H1 (cell line): ENCODE data around the gene CD81. TPM values are rescaled to one million over a fixed set of nuclear protein-coding genes. Genes with fewer than 3 reads are reported as not detected.

Experiments
- CTCF ChIA-PET: fragments of 300-600 bp; sonication (Branson Sonifier 250); formaldehyde crosslinking; loops from one replicate; lab custom pipeline; 2021; ENCODE audit not compliant: partially characterized antibody; lab: Charles Lee
- POLR2A ChIA-PET: fragments of 300-600 bp; sonication (Branson Sonifier 250); formaldehyde crosslinking; loops from one replicate; lab custom pipeline; 2021; ENCODE audit warnings: inconsistent platforms; ENCODE audit not compliant: partially characterized antibody; lab: Charles Lee
- DNase-seq, 2 experiments: peaks; one replicate each; pipeline versions ENCODE4 v3.0.0 to v3.0.0-alpha.2; 2010 to 2022; ENCODE audit warnings: low spot score in 2 of 2, low read depth in 1 of 2, mixed read lengths in 1 of 2
- FAIRE-seq: peaks from 2 replicates; lab custom pipeline; 2011; peaks lifted over from hg19 to GRCh38; lab: Jason Lieb, UNC
- H2AFZ ChIP-seq: 2 replicates; pipeline ENCODE4 v1.8.1; 2012; ENCODE audit warnings: low read length, inconsistent platforms
- H2AK5ac ChIP-seq: 2 replicates; pipeline ENCODE4 v1.6.1; 2013; ENCODE audit warnings: low read depth, low read length
- H2BK120ac ChIP-seq: replicated peaks from 2 replicates; pipeline ENCODE3; 2013; ENCODE audit warnings: low read depth, low read length, inconsistent platforms
- H2BK12ac ChIP-seq: 2 replicates; pipeline ENCODE4 v1.6.1; 2013; ENCODE audit warnings: low read depth, low read length
- H2BK15ac ChIP-seq: 2 replicates; pipeline ENCODE4 v1.6.1; 2013; ENCODE audit warnings: low read length
- H2BK20ac ChIP-seq: 2 replicates; pipeline ENCODE4 v1.6.1; 2013; ENCODE audit warnings: low read length
- H2BK5ac ChIP-seq: 2 replicates; pipeline ENCODE4 v1.6.1; 2013; ENCODE audit warnings: low read depth, low read length
- H3K14ac ChIP-seq: 2 replicates; pipeline ENCODE4 v1.6.1; 2013; ENCODE audit warnings: inconsistent platforms; ENCODE audit not compliant: insufficient read length
- H3K18ac ChIP-seq: 2 replicates; pipeline ENCODE4 v1.6.1; 2013; ENCODE audit warnings: low read length; ENCODE audit errors: extremely low read depth
- H3K23ac ChIP-seq: 2 replicates; pipeline ENCODE4 v1.6.1; 2013; ENCODE audit warnings: inconsistent platforms; ENCODE audit not compliant: insufficient read length
- H3K23me2 ChIP-seq: 2 replicates; pipeline ENCODE4 v1.6.1; 2013; ENCODE audit warnings: low read depth, low read length
- H3K27ac ChIP-seq: 2 replicates; pipeline ENCODE4 v1.6.1; 2011; ENCODE audit warnings: low read depth, low read length, inconsistent platforms
- H3K27me3 ChIP-seq, 4 experiments: replicated peaks in 1 of 4; 1 replicate in 1 of 4; 2 replicates in 3 of 4; pipeline versions ENCODE4 v1.6.1 to v1.8.1; 2011 to 2013; ENCODE audit warnings: low read length in 3 of 4, mild to moderate bottlenecking in 3 of 4, inconsistent platforms in 2 of 4, mixed read lengths in 2 of 4, moderate library complexity in 1 of 4; ENCODE audit not compliant: control insufficient read depth in 3 of 4, insufficient read depth in 3 of 4; ENCODE audit errors: extremely low read depth in 1 of 4
- H3K36me3 ChIP-seq, 4 experiments: 2 replicates each; pipeline versions ENCODE4 v1.6.1 to v1.8.1; 2011 to 2013; ENCODE audit warnings: mild to moderate bottlenecking in 4 of 4, low read length in 3 of 4, moderate library complexity in 2 of 4, control low read depth in 1 of 4, inconsistent platforms in 1 of 4; ENCODE audit not compliant: insufficient read depth in 4 of 4, control insufficient read depth in 2 of 4
- H3K4ac ChIP-seq: replicated peaks from 2 replicates; pipeline ENCODE3; 2013; ENCODE audit warnings: low read length, low read depth, mixed read lengths, inconsistent platforms; ENCODE audit not compliant: insufficient read length
- H3K4me1 ChIP-seq, 4 experiments: replicated peaks in 1 of 4; 1 replicate in 1 of 4; 2 replicates in 3 of 4; pipeline versions ENCODE4 v1.6.1 to v1.8.1; 2011 to 2013; ENCODE audit warnings: low read length in 3 of 4, inconsistent platforms in 2 of 4, mixed read lengths in 1 of 4; ENCODE audit not compliant: insufficient read depth in 4 of 4, control insufficient read depth in 3 of 4
- H3K4me2 ChIP-seq, 2 experiments: 2 replicates each; pipeline versions ENCODE4 v1.6.1 to v1.8.1; 2011 to 2013; ENCODE audit warnings: low read depth in 2 of 2, low read length in 2 of 2, control low read depth in 1 of 2, inconsistent platforms in 1 of 2, mild to moderate bottlenecking in 1 of 2; ENCODE audit not compliant: insufficient read depth in 1 of 2
- H3K4me3 ChIP-seq, 4 experiments: fragments of 200-600, 300-600 bp in 1 of 4; sonication (generic), shearing (Covaris generic), sonication (Bioruptor Twin) in 1 of 4; 2 replicates each; pipeline versions ENCODE4 v1.5.1 to v1.8.1; 2011 to 2016; ENCODE audit warnings: low read length in 4 of 4, low read depth in 3 of 4, control low read depth in 2 of 4, inconsistent platforms in 2 of 4, mild to moderate bottlenecking in 2 of 4, mixed read lengths in 1 of 4, moderate library complexity in 1 of 4; ENCODE audit not compliant: insufficient read depth in 2 of 4; ENCODE audit errors: extremely low read depth in 1 of 4
- H3K56ac ChIP-seq: replicated peaks from 2 replicates; pipeline ENCODE3; 2013; ENCODE audit warnings: low read depth, mild to moderate bottlenecking, mixed read lengths, low read length, inconsistent platforms; ENCODE audit not compliant: insufficient read length
- H3K79me1 ChIP-seq: 2 replicates; pipeline ENCODE4 v1.6.1; 2013; ENCODE audit warnings: low read depth, low read length, control low read depth
- H3K79me2 ChIP-seq, 2 experiments: 2 replicates each; pipeline versions ENCODE4 v1.6.1 to v1.8.1; 2012 to 2013; ENCODE audit warnings: low read length in 2 of 2, mild to moderate bottlenecking in 2 of 2, inconsistent platforms in 1 of 2; ENCODE audit not compliant: insufficient read depth in 2 of 2, control insufficient read depth in 1 of 2
- H3K9ac ChIP-seq, 4 experiments: replicated peaks in 1 of 4; 1 replicate in 1 of 4; 2 replicates in 3 of 4; pipeline versions ENCODE4 v1.6.1 to v1.8.1; 2011 to 2013; ENCODE audit warnings: low read depth in 3 of 4, low read length in 3 of 4, control low read depth in 2 of 4, mild to moderate bottlenecking in 2 of 4, moderate library complexity in 2 of 4, inconsistent platforms in 1 of 4; ENCODE audit errors: extremely low read depth in 1 of 4
- H3K9me3 ChIP-seq, 2 experiments: 2 replicates each; pipeline versions ENCODE4 v1.6.1 to v1.8.1; 2012 to 2013; ENCODE audit warnings: mild to moderate bottlenecking in 2 of 2, moderate library complexity in 2 of 2, control low read depth in 1 of 2, inconsistent platforms in 1 of 2, low read depth in 1 of 2, low read length in 1 of 2, mixed read lengths in 1 of 2; ENCODE audit not compliant: insufficient read depth in 2 of 2
- H4K20me1 ChIP-seq, 2 experiments: replicated peaks in 1 of 2; 2 replicates each; pipeline versions ENCODE3 to v1.8.1; 2011 to 2013; ENCODE audit warnings: inconsistent platforms in 2 of 2, low read length in 2 of 2, mild to moderate bottlenecking in 1 of 2; ENCODE audit not compliant: insufficient read depth in 2 of 2, control insufficient read depth in 1 of 2
- H4K5ac ChIP-seq: 2 replicates; pipeline ENCODE4 v1.6.1; 2013; ENCODE audit warnings: low read length, low read depth, mixed read lengths, inconsistent platforms; ENCODE audit not compliant: insufficient read length
- H4K8ac ChIP-seq: 2 replicates; pipeline ENCODE4 v1.8.0; 2013; ENCODE audit warnings: mild to moderate bottlenecking, moderate library complexity, low read length, inconsistent platforms; ENCODE audit not compliant: insufficient read depth; ENCODE audit errors: extremely low read depth
- H4K91ac ChIP-seq: replicated peaks from 2 replicates; pipeline ENCODE3; 2013; ENCODE audit warnings: low read length, mixed read lengths, inconsistent platforms; ENCODE audit not compliant: insufficient read length
- CHD1 ChIP-seq: IDR thresholded peaks from 2 replicates; pipeline ENCODE4 v1.6.1; 2012; ENCODE audit warnings: low read depth, low read length, improper control_type of control experiment
- EGR1 ChIP-seq: IDR thresholded peaks from 2 replicates; pipeline ENCODE4 v1.6.1; 2011; ENCODE audit warnings: low read depth, low read length, borderline replicate concordance
- NANOG ChIP-seq: IDR thresholded peaks from 2 replicates; pipeline ENCODE4 v1.6.1; 2011; ENCODE audit warnings: low read length, low read depth, mild to moderate bottlenecking, inconsistent platforms; ENCODE audit not compliant: insufficient read depth, poor library complexity, severe bottlenecking
- SIX5 ChIP-seq: IDR thresholded peaks from 2 replicates; pipeline ENCODE4 v1.6.1; 2011; ENCODE audit warnings: mild to moderate bottlenecking, low read depth, low read length
- WGBS, 2 experiments: shearing (Covaris generic) in 1 of 2; methylation state at CpG; one replicate each; pipeline versions ENCODE4 v1.1.6 to v1.1.7; 2013 to 2015; ENCODE audit warnings: low lambda C conversion rate in 2 of 2, mixed read lengths in 2 of 2, inconsistent platforms in 1 of 2, low coverage in 1 of 2, missing lambda C conversion rate in 1 of 2; ENCODE audit not compliant: insufficient replicate concordance in 2 of 2, insufficient coverage in 1 of 2, insufficient read length in 1 of 2; ENCODE audit errors: extremely low coverage in 1 of 2, missing lambda C conversion rate in 1 of 2; 5-methylcytosine and 5-hydroxymethylcytosine counted together
- polyA plus RNA-seq, 7 experiments: library from polyadenylated mRNA; depleted of rRNA in 3 of 7; stranded (reverse) in 5 of 7; unstranded in 2 of 7; fragments of >200 nt in 5 of 7; fragments of 200-250 nt in 2 of 7; gene quantifications; 1 replicate in 5 of 7; 2 replicates in 1 of 7; 4 replicates in 1 of 7; pipeline versions ENCODE4 v1.2.1 to v1.2.3, GENCODE V29; 2011 to 2013; ENCODE audit warnings: missing spikeins in 2 of 7, mixed read lengths in 2 of 7
- total RNA-seq: library from RNA; stranded (reverse); fragmentation: NEBNext Ultra II Directional; extraction: Animal tissue kit (Norgen Biotek cat#: 25700); gene quantifications from 2 replicates; pipeline ENCODE4 v1.2.1, GENCODE V29; 2021

Gene CD81
- total and polyA plus RNA-seq, 2 of the 8 experiments (the other 6 are each of a cell fraction or from before 2014, with no cell fraction given): 238 to 309 TPM

GRCh38 chr11:2394818-2395105 lies 17.7 kb downstream of the CD81 start:
- H4K20me1 ChIP-seq: peaks cover 15 to 30% of the 10 kb centered on the region in 2 experiments
- peaks cover 4% of the 10 kb centered on the region for H3K23me2 ChIP-seq
- H3K18ac ChIP-seq: no peak overlapping the region
- H4K8ac ChIP-seq: no peak overlapping the region
- H2AK5ac ChIP-seq: no peak overlapping the region
- no peak overlapping the region for H2BK20ac ChIP-seq
- no peak overlapping the region for H4K91ac ChIP-seq
- no peak overlapping the region for H3K23ac ChIP-seq
- H3K4me1 ChIP-seq: peaks cover 0 to 13% (median 6%) of the 10 kb centered on the region in 4 experiments; a peak in 4 of 7 replicates
- H4K5ac ChIP-seq: no peak overlapping the region
- DNase-seq (no peak), FAIRE-seq (no peak)
- no peak overlapping the region for H3K27ac ChIP-seq
- H3K4me3 ChIP-seq: no peak overlapping the region
- no peak overlapping the region for H2BK15ac ChIP-seq
- no peak overlapping the region for H3K4ac ChIP-seq
- no peak overlapping the region for H2BK120ac ChIP-seq
- no peak overlapping the region for H3K9ac ChIP-seq
- WGBS, 2 experiments: 93% methylated on average over 8 of the region's 8 CpGs; no CpG with 5 or more reads in 1 of the 2 experiments
- H2BK5ac ChIP-seq: no peak overlapping the region
- H3K9me3 ChIP-seq: no peaks in the 10 kb centered on the region
- H3K36me3 ChIP-seq: peaks cover 0 to 21% (median under 1%) of the 10 kb centered on the region in 4 experiments; a peak in 4 of 8 replicates
- no peak overlapping the region for H3K14ac ChIP-seq
- H2BK12ac ChIP-seq: no peak overlapping the region
- H3K4me2 ChIP-seq: no peak overlapping the region
- CTCF ChIA-PET: no interaction called here
- no peak overlapping the region for H3K56ac ChIP-seq
- H3K27me3 ChIP-seq: no peaks in the 10 kb centered on the region
- H3K79me1 ChIP-seq: peaks cover 11% of the 10 kb centered on the region
- POLR2A ChIA-PET: no interaction called here
- no peak overlapping the region for H2AFZ ChIP-seq
- H3K79me2 ChIP-seq: peaks cover 0 to 6% of the 10 kb centered on the region in 2 experiments; a peak in 2 of 4 replicates
- no peak for TF ChIP-seq SIX5
- no peak for TF ChIP-seq CHD1
- TF ChIP-seq NANOG: no peak
- TF ChIP-seq EGR1: no peak
